ENCODE data around the gene SYT1.
A peak's percentile ranks its signal among the peaks of the same experiment; 100 is the strongest.
"Not testable (repeated sequence)": the region's sequence is repeated elsewhere in the genome, so short reads cannot be mapped to it uniquely, and the experiment has no call there.

Gene SYT1

DNA sequence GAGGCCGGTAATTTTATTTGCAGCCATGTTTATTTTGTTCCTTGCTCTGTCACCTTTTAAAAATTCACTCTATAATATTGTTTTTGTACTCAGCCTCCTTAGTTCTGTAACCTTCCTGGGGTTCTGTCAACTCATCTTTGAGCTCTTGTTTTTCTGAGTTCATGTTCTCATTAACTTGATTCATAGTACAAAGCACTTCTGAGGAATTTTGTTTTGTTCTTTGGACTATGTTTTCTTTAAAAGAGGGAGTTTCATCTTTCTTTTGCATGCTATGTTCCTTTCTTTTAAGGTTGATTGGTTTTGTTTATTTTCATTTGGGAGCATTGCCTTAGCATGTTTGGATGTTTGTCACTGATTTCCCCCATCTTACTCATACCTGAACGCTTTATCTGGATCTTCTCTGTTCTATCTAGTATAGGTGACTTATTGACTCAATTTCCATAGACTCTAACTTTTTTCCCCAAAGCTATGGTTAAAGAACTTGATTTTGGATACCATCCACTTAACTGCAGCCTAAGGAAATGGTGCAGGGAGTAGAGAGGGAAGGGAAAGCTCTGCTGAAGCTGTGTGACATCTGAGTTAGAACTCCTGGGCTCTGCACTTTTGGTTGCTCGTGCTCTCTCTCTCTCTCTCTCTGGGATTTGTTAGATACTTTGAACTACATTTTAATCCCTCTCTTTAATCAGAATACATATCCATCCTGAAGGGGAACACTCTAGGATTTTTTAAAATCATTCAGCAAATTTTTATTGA is 557.7 kb downstream of the SYT1 start:
- H3K9ac ChIP-seq (ENCODE audit: insufficient read length): no peak overlapping the region
- no peaks in the 10 kb centered on the region for H3K9me3 ChIP-seq (ENCODE audit: low read depth, low read length)
- DNase-seq (ENCODE audit: low read depth, low spot score): no peak
- no peaks in the 10 kb centered on the region for H3K36me3 ChIP-seq (ENCODE audit: insufficient read depth, low read length)
- no peak overlapping the region for H3K4me3 ChIP-seq
- H3K27ac ChIP-seq: no peak overlapping the region
- TF ChIP-seq FOXP2 (optimal IDR thresholded peaks at IDR 0.05; ENCODE audit: control extremely low read depth, extremely low read length, insufficient read depth): no peak
- TF ChIP-seq POLR2AphosphoS5 (IDR thresholded peaks at IDR 0.05; ENCODE audit: borderline replicate concordance, low read depth, low read length): no peak
- TF ChIP-seq EZH2 (IDR thresholded peaks at IDR 0.05): no peak

DNA sequence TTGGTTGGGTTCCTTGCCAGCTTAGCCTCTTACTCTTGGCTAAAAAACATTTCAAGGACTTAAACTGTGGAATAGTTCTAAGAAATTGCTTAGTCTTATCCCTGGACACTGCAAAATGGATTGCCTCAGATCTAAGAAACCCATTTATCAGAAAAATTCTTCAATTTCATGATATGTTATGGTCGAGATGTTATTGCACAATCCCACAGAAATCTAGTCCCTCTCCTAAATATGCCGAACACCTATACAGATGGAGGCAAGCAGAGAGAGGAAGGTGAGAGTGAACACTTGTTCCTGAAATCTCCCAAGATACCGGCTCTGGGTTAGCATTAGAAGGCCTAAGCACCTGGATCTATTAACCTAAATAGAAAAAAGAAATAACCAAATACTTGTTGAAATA is 559.0 kb downstream of the SYT1 start:
- TF ChIP-seq FOXP2 (optimal IDR thresholded peaks at IDR 0.05; ENCODE audit: control extremely low read depth, extremely low read length, insufficient read depth) (no peak), POLR2AphosphoS5 (IDR thresholded peaks at IDR 0.05; ENCODE audit: borderline replicate concordance, low read depth, low read length) (no peak), EZH2 (IDR thresholded peaks at IDR 0.05) (no peak)
- Histone ChIP-seq H3K4me3 (no peak overlapping the region), H3K9me3 (ENCODE audit: low read depth, low read length) (no peaks in the 10 kb centered on the region), H3K9ac (ENCODE audit: insufficient read length) (no peak overlapping the region), H3K27ac (no peak overlapping the region), H3K36me3 (ENCODE audit: insufficient read depth, low read length) (no peaks in the 10 kb centered on the region)
- no peak for DNase-seq (ENCODE audit: low read depth, low spot score)

DNA sequence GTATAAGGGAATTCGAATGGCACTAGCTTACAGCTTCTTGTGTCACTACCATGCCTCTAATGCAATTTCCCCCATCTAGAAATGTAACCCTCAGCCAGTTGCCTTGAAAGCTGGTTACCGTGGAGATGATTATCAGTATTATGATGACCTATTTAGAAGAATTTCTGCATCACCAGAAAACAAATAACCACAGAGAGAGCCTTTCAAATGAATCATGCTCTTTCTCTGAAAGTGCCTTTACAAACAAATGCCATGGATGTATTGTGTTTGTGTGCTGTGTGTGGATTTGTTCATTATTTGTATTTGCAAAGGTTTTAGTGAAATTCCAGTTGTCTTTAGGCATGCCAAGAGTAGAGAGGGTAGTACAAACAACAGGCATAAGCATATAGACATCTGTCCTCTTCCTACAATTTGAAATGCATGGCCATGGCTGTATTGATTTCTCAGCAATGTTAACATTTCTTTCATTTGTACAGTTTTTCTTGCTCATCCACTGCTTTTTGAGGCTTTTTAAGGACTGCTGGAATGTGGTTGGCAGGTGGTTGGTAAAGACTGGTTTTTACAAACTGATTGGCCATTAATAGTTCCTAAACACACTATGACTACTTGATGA is 559.6 kb downstream of the SYT1 start:
- Histone ChIP-seq H3K9me3 (ENCODE audit: low read depth, low read length) (no peaks in the 10 kb centered on the region), H3K36me3 (ENCODE audit: insufficient read depth, low read length) (no peaks in the 10 kb centered on the region), H3K27ac (no peak overlapping the region), H3K4me3 (no peak overlapping the region), H3K9ac (ENCODE audit: insufficient read length) (no peak overlapping the region)
- DNase-seq (ENCODE audit: low read depth, low spot score): no peak
- TF ChIP-seq EZH2 (IDR thresholded peaks at IDR 0.05) (no peak), POLR2AphosphoS5 (IDR thresholded peaks at IDR 0.05; ENCODE audit: borderline replicate concordance, low read depth, low read length) (no peak), FOXP2 (optimal IDR thresholded peaks at IDR 0.05; ENCODE audit: control extremely low read depth, extremely low read length, insufficient read depth) (no peak)

DNA sequence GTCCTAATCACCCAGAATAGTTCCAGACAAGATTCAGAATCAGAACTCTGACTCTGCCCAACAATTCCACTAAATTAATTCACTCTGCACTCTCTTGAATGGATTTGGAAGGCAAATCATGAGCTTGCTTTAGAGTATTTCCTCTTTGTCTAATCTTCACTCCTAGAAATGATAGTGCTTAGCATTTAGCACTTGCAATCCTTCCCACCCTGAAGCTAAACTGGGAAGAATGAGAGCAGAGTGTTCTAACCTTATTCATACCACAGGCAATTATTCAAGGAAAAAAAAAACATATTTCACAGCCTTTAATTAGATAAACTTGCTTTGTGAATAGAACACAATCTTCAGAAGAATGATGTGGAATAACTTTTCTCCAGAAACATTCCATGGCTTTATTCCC is 561.5 kb downstream of the SYT1 start:
- H3K4me3 ChIP-seq: no peak overlapping the region
- no peak overlapping the region for H3K9ac ChIP-seq (ENCODE audit: insufficient read length)
- no peak for TF ChIP-seq FOXP2 (optimal IDR thresholded peaks at IDR 0.05; ENCODE audit: control extremely low read depth, extremely low read length, insufficient read depth)
- no peak for TF ChIP-seq POLR2AphosphoS5 (IDR thresholded peaks at IDR 0.05; ENCODE audit: borderline replicate concordance, low read depth, low read length)
- no peak for TF ChIP-seq EZH2 (IDR thresholded peaks at IDR 0.05)
- H3K27ac ChIP-seq: peak overlapping the region; percentile 2; the same call in 1 of the 2 replicates
- no peak for DNase-seq (ENCODE audit: low read depth, low spot score)
- H3K9me3 ChIP-seq (ENCODE audit: low read depth, low read length): no peaks in the 10 kb centered on the region
- no peaks in the 10 kb centered on the region for H3K36me3 ChIP-seq (ENCODE audit: insufficient read depth, low read length)

DNA sequence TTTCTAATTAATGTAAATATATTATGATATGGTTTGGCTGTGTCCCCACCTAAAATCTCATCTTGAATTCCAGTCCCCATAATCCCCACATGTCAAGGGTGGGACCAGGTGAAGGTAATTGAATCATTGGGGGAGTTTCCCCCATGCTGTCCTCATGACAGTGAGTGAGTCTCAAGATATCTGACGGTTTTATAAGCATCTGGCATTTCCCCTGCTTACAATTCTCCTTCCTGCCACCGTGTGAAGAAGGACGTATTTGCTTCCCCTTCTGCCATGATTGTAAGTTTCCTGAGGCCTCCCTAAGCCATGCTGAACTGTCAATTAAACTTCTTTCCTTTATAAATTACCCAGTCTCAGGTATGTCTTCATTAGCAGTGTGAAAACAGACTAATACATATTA is 562.2 kb downstream of the SYT1 start:
- not testable (repeated sequence) for H3K36me3 ChIP-seq (ENCODE audit: insufficient read depth, low read length); H3K9me3 ChIP-seq (ENCODE audit: low read depth, low read length); DNase-seq (ENCODE audit: low read depth, low spot score); H3K9ac ChIP-seq (ENCODE audit: insufficient read length); H3K27ac ChIP-seq; H3K4me3 ChIP-seq

DNA sequence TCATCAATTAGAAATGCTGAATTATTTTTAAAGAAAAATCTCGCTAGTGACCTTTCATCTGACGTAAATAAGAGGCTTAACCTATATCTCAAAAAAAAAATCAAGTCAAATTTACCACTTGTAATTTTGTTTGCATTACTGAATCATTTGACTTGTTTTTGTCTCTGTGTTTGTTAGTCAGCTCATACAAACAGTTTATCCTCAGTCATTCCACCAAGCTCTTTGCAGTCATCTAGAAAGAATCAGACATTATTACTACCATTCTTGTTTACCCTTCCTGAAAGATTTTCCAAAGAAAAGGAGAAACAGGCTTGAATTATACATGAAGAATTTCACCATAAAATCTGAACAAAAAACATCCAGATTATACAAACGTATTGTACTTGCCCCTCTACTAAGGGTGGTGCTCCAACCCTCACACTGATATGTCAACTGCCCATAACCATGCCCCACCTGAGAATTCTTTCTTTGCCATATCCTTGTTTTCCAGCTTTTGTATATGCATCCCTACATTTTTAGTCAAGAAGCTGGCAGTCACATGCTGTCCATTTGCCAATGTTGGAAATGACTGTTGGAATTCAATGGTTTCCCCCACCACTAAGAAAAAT is 569.0 kb downstream of the SYT1 start:
- H3K9me3 ChIP-seq (ENCODE audit: low read depth, low read length): no peaks in the 10 kb centered on the region
- no peak overlapping the region for H3K9ac ChIP-seq (ENCODE audit: insufficient read length)
- H3K4me3 ChIP-seq: no peak overlapping the region
- DNase-seq (ENCODE audit: low read depth, low spot score): no peak
- H3K36me3 ChIP-seq (ENCODE audit: insufficient read depth, low read length): no peaks in the 10 kb centered on the region
- TF ChIP-seq FOXP2 (optimal IDR thresholded peaks at IDR 0.05; ENCODE audit: control extremely low read depth, extremely low read length, insufficient read depth) (no peak), EZH2 (IDR thresholded peaks at IDR 0.05) (no peak), POLR2AphosphoS5 (IDR thresholded peaks at IDR 0.05; ENCODE audit: borderline replicate concordance, low read depth, low read length) (no peak)
- no peak overlapping the region for H3K27ac ChIP-seq

DNA sequence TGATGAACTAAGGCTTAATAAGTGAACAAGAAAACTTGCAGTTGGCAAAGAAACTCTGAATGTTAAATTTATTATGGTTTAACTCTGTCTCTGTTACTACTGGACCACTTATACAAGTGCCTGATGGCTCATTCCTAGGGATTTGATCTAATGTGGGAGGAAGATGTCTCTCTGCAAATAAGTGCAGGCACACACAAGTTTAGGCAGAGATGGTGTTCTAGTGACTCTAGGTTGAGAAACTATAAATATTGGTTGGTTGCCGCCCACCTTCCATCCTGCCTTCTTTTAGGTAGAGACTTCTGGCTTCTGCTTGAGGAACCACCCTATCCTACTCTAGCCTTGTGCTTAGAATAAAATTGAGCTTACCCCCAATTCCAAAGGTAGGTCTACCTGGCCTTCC is 570.0 kb downstream of the SYT1 start:
- Histone ChIP-seq H3K4me3 (no peak overlapping the region), H3K36me3 (ENCODE audit: insufficient read depth, low read length) (no peaks in the 10 kb centered on the region), H3K9me3 (ENCODE audit: low read depth, low read length) (no peaks in the 10 kb centered on the region), H3K27ac (no peak overlapping the region), H3K9ac (ENCODE audit: insufficient read length) (no peak overlapping the region)
- no peak for DNase-seq (ENCODE audit: low read depth, low spot score)
- TF ChIP-seq FOXP2 (optimal IDR thresholded peaks at IDR 0.05; ENCODE audit: control extremely low read depth, extremely low read length, insufficient read depth): no peak
- no peak for TF ChIP-seq EZH2 (IDR thresholded peaks at IDR 0.05)
- TF ChIP-seq POLR2AphosphoS5 (IDR thresholded peaks at IDR 0.05; ENCODE audit: borderline replicate concordance, low read depth, low read length): no peak

DNA sequence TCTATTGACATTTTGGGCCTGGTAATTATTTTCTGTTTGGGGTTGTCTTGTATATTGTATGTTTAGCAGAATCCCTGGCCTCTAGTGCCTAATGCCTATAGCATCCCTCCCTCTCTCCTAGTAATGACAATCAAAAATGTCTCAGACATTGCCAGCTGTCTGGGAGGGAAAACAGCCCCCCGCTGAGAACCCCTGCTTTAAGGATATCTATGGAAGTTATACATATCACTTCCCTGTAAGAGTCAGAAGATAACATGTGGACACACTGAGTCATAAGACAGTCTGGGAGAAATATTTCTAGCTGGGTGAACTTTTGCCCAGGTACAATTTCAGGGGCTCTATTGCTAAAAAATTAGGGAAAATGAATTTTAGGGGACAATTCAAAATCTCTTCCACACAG is 571.2 kb downstream of the SYT1 start:
- Histone ChIP-seq H3K4me3 (no peak overlapping the region), H3K27ac (no peak overlapping the region), H3K9ac (ENCODE audit: insufficient read length) (no peak overlapping the region), H3K36me3 (ENCODE audit: insufficient read depth, low read length) (no peaks in the 10 kb centered on the region), H3K9me3 (ENCODE audit: low read depth, low read length) (no peaks in the 10 kb centered on the region)
- TF ChIP-seq POLR2AphosphoS5 (IDR thresholded peaks at IDR 0.05; ENCODE audit: borderline replicate concordance, low read depth, low read length) (no peak), EZH2 (IDR thresholded peaks at IDR 0.05) (no peak), FOXP2 (optimal IDR thresholded peaks at IDR 0.05; ENCODE audit: control extremely low read depth, extremely low read length, insufficient read depth) (no peak)
- no peak for DNase-seq (ENCODE audit: low read depth, low spot score)
